Neuronal stem cell (in vitro differentiated cells): ENCODE measurements around the gene ERC2.

Experiments
- DNase-seq: peaks from one replicate; pipeline ENCODE4 v3.0.0-alpha.2; 2013; ENCODE audit warnings: low spot score
- H2AFZ ChIP-seq: one replicate; pipeline ENCODE4 v1.6.1; 2013; ENCODE audit warnings: mild to moderate bottlenecking, low read length, inconsistent platforms
- H2AK5ac ChIP-seq: 2 replicates; pipeline ENCODE4 v1.6.1; 2013; ENCODE audit warnings: low read depth, mild to moderate bottlenecking, inconsistent platforms, low read length, moderate library complexity, mixed read lengths
- H2BK120ac ChIP-seq: 2 replicates; pipeline ENCODE4 v1.6.1; 2013; ENCODE audit warnings: low read depth, mild to moderate bottlenecking, inconsistent platforms, low read length, moderate library complexity, mixed read lengths
- H2BK12ac ChIP-seq: one replicate; pipeline ENCODE4 v1.6.1; 2013; ENCODE audit warnings: low read length, inconsistent platforms
- H2BK15ac ChIP-seq: 2 replicates; pipeline ENCODE4 v1.6.1; 2013; ENCODE audit warnings: mild to moderate bottlenecking, low read length, inconsistent platforms, mixed read lengths
- H2BK5ac ChIP-seq: one replicate; pipeline ENCODE4 v1.6.1; 2013; ENCODE audit warnings: inconsistent platforms, mild to moderate bottlenecking, low read length, moderate library complexity
- H3K14ac ChIP-seq: one replicate; pipeline ENCODE4 v1.6.1; 2013; ENCODE audit warnings: low read length, inconsistent platforms
- H3K18ac ChIP-seq: 2 replicates; pipeline ENCODE4 v1.6.1; 2013; ENCODE audit warnings: low read length, inconsistent platforms
- H3K23ac ChIP-seq: 2 replicates; pipeline ENCODE4 v1.6.1; 2013; ENCODE audit warnings: low read depth, mild to moderate bottlenecking, mixed read lengths, low read length, inconsistent platforms; ENCODE audit not compliant: poor library complexity
- H3K27ac ChIP-seq: replicated peaks from 3 replicates; pipeline ENCODE4 v1.5.1; 2013; ENCODE audit warnings: low read length, inconsistent platforms
- H3K27me3 ChIP-seq, 3 experiments: 2 replicates each; pipeline ENCODE4 v1.6.1; 2013; ENCODE audit warnings: low read length in 3 of 3, mild to moderate bottlenecking in 2 of 3, inconsistent platforms in 1 of 3, low read depth in 1 of 3, mixed read lengths in 1 of 3, moderate library complexity in 1 of 3; ENCODE audit not compliant: control insufficient read depth in 3 of 3, insufficient read depth in 3 of 3
- H3K36me3 ChIP-seq, 2 donors: replicated peaks in 1 of 2; 2 replicates each; pipeline ENCODE4 v1.6.1; 2013; ENCODE audit warnings: low read length in 2 of 2; ENCODE audit not compliant: control insufficient read depth in 2 of 2, insufficient read depth in 2 of 2
- H3K4ac ChIP-seq: 2 replicates; pipeline ENCODE4 v1.6.1; 2013; ENCODE audit warnings: inconsistent platforms, mild to moderate bottlenecking, low read length, moderate library complexity
- H3K4me1 ChIP-seq, 2 donors: 1 replicate in 1 of 2; 2 replicates in 1 of 2; pipeline ENCODE4 v1.6.1; 2013; ENCODE audit warnings: low read length in 2 of 2, low read depth in 1 of 2; ENCODE audit not compliant: control insufficient read depth in 2 of 2, insufficient read depth in 1 of 2
- H3K4me2 ChIP-seq: one replicate; pipeline ENCODE4 v1.6.1; 2013; ENCODE audit warnings: mild to moderate bottlenecking, low read length, inconsistent platforms; ENCODE audit not compliant: insufficient read depth, poor library complexity, severe bottlenecking
- H3K4me3 ChIP-seq, 2 donors: 2 replicates each; pipeline ENCODE4 v1.5.1; 2013; ENCODE audit warnings: low read length in 2 of 2, mild to moderate bottlenecking in 2 of 2, inconsistent platforms in 1 of 2, moderate library complexity in 1 of 2
- H3K79me1 ChIP-seq: one replicate; pipeline ENCODE4 v1.6.1; 2013; ENCODE audit warnings: low read depth, mild to moderate bottlenecking, inconsistent platforms, low read length, moderate library complexity
- H3K9ac ChIP-seq: one replicate; pipeline ENCODE4 v1.6.1; 2013; ENCODE audit warnings: mild to moderate bottlenecking, low read depth, low read length, inconsistent platforms; ENCODE audit not compliant: poor library complexity
- H3K9me3 ChIP-seq, 2 donors: replicated peaks in 1 of 2; 2 replicates each; pipeline versions ENCODE3 to v1.6.1; 2013; ENCODE audit warnings: low read length in 2 of 2, mild to moderate bottlenecking in 2 of 2, inconsistent platforms in 1 of 2, low read depth in 1 of 2, mixed read lengths in 1 of 2, moderate library complexity in 1 of 2; ENCODE audit not compliant: control insufficient read depth in 2 of 2, insufficient read depth in 1 of 2
- H4K8ac ChIP-seq: one replicate; pipeline ENCODE4 v1.6.1; 2013; ENCODE audit warnings: low read depth, mild to moderate bottlenecking, inconsistent platforms, low read length, moderate library complexity
- H4K91ac ChIP-seq: one replicate; pipeline ENCODE4 v1.6.1; 2013; ENCODE audit warnings: low read length, low read depth, mild to moderate bottlenecking, inconsistent platforms; ENCODE audit not compliant: poor library complexity
- WGBS, 2 donors: extraction: QIAGEN DNeasy Blood & Tissue Kit; methylation state at CpG; one replicate each; pipeline ENCODE4 v1.1.7; 2013; ENCODE audit warnings: missing lambda C conversion rate in 2 of 2, mixed read lengths in 1 of 2; ENCODE audit not compliant: insufficient read length in 2 of 2, insufficient replicate concordance in 1 of 2; ENCODE audit errors: extremely low coverage in 2 of 2; 5-methylcytosine and 5-hydroxymethylcytosine counted together

Gene ERC2

GRCh38 chr3:56188201-56188600 is 280.1 kb downstream of the ERC2 start:
- H3K4me3 ChIP-seq: no peak overlapping the region
- H3K4ac ChIP-seq: no peak overlapping the region

GRCh38 chr3:56187051-56187450 is 281.2 kb downstream of the ERC2 start:
- Histone ChIP-seq H3K27me3 (no peaks in the 10 kb centered on the region), H3K4me3 (no peak overlapping the region), H3K14ac (no peak overlapping the region), H3K18ac (peak overlapping the region; percentile 20), H3K4me2 (no peak overlapping the region), H3K4ac (no peak overlapping the region), H2AFZ (no peak overlapping the region), H3K4me1 (no peaks in the 10 kb centered on the region), H3K27ac (no peak overlapping the region), H2BK5ac (no peak overlapping the region), H3K23ac (peak overlapping the region; percentile 0), H2BK12ac (no peak overlapping the region), H3K79me1 (no peaks in the 10 kb centered on the region), H3K9me3 (no peaks in the 10 kb centered on the region), H4K8ac (no peak overlapping the region), H3K36me3 (no peaks in the 10 kb centered on the region), H4K91ac (no peak overlapping the region), H2AK5ac (no peak overlapping the region), H2BK15ac (no peak overlapping the region), H3K9ac (no peak overlapping the region), H2BK120ac (no peak overlapping the region)
- no peak for DNase-seq
- no CpG with 5 or more reads among the region's 2 CpGs for WGBS, 2 donors

More at GRCh38 chr3:56188201-56188600, 280.1 kb downstream of the ERC2 start:
- H3K9me3 ChIP-seq: no peaks in the 10 kb centered on the region
- H3K14ac ChIP-seq: no peak overlapping the region
- no peak overlapping the region for H3K9ac ChIP-seq
- H3K18ac ChIP-seq: no peak overlapping the region
- H2AFZ ChIP-seq: no peak overlapping the region
- H3K4me2 ChIP-seq: no peak overlapping the region
- no peak overlapping the region for H2BK5ac ChIP-seq
- no peak overlapping the region for H2AK5ac ChIP-seq
- H3K27ac ChIP-seq: no peak overlapping the region
- WGBS, 2 donors: no CpG with 5 or more reads among the region's 9 CpGs
- H3K36me3 ChIP-seq: no peaks in the 10 kb centered on the region
- no peak for DNase-seq
- H3K4me1 ChIP-seq: no peaks in the 10 kb centered on the region
- no peaks in the 10 kb centered on the region for H3K79me1 ChIP-seq
- no peak overlapping the region for H2BK15ac ChIP-seq
- peak overlapping the region; percentile 6 for H3K23ac ChIP-seq
- no peaks in the 10 kb centered on the region for H3K27me3 ChIP-seq
- H4K8ac ChIP-seq: no peak overlapping the region
- no peak overlapping the region for H2BK12ac ChIP-seq
- H2BK120ac ChIP-seq: no peak overlapping the region
- H4K91ac ChIP-seq: no peak overlapping the region

- no peaks in the 10 kb centered on the region for H3K9me3 ChIP-seq
- no peak overlapping the region for H3K4me3 ChIP-seq
- no peaks in the 10 kb centered on the region for H3K36me3 ChIP-seq
- no peak overlapping the region for H2BK120ac ChIP-seq
- H3K9ac ChIP-seq: no peak overlapping the region
- H3K27me3 ChIP-seq: no peaks in the 10 kb centered on the region
- no peak overlapping the region for H4K8ac ChIP-seq
- no peak overlapping the region for H2BK15ac ChIP-seq
- no peak overlapping the region for H3K18ac ChIP-seq
- WGBS, 2 donors: no CpG with 5 or more reads among the region's 1 CpG
- no peak overlapping the region for H2AK5ac ChIP-seq
- H3K27ac ChIP-seq: no peak overlapping the region
- no peak overlapping the region for H2BK5ac ChIP-seq
- H3K4me2 ChIP-seq: no peak overlapping the region
- H3K4ac ChIP-seq: no peak overlapping the region
- no peak overlapping the region for H3K23ac ChIP-seq
- H3K14ac ChIP-seq: no peak overlapping the region
- no peak for DNase-seq
- no peaks in the 10 kb centered on the region for H3K79me1 ChIP-seq
- no peak overlapping the region for H2AFZ ChIP-seq
- H2BK12ac ChIP-seq: no peak overlapping the region
- no peak overlapping the region for H4K91ac ChIP-seq
- H3K4me1 ChIP-seq: no peaks in the 10 kb centered on the region
Observed at GRCh38 chr3:56185827-56186226, 282.4 kb downstream of the ERC2 start.

GRCh38 chr3:56183529-56183928 is 284.7 kb downstream of the ERC2 start:
- no peak overlapping the region for H2BK5ac ChIP-seq
- H3K4me2 ChIP-seq: no peak overlapping the region
- no peak overlapping the region for H2BK120ac ChIP-seq
- H3K36me3 ChIP-seq: no peaks in the 10 kb centered on the region
- no peak overlapping the region for H2AFZ ChIP-seq
- H3K27me3 ChIP-seq: no peaks in the 10 kb centered on the region
- no peaks in the 10 kb centered on the region for H3K9me3 ChIP-seq
- no peak overlapping the region for H3K4me3 ChIP-seq
- H3K79me1 ChIP-seq: no peaks in the 10 kb centered on the region
- no peak overlapping the region for H2AK5ac ChIP-seq
- H4K8ac ChIP-seq: no peak overlapping the region
- no peak overlapping the region for H3K9ac ChIP-seq
- H4K91ac ChIP-seq: no peak overlapping the region
- H2BK15ac ChIP-seq: no peak overlapping the region
- WGBS, 2 donors: no CpG with 5 or more reads among the region's 4 CpGs
- H3K14ac ChIP-seq: no peak overlapping the region
- H3K23ac ChIP-seq: no peak overlapping the region
- H3K27ac ChIP-seq: no peak overlapping the region
- no peak overlapping the region for H3K18ac ChIP-seq
- H3K4ac ChIP-seq: no peak overlapping the region
- no peaks in the 10 kb centered on the region for H3K4me1 ChIP-seq
- DNase-seq: no peak
- no peak overlapping the region for H2BK12ac ChIP-seq
